Stimulated activated CD4-positive, alpha-beta T cell treated with anti-CD3 and anti-CD28 coated beads, TNF-alpha, amount 100 ng/mL, for 24 hours (primary cell): Measurements from ENCODE around the gene COL18A1.
"Not testable (repeated sequence)": the region's sequence is repeated elsewhere in the genome, so short reads cannot be mapped to it uniquely, and the experiment has no call there.

ENCODE experiments used
- DNase-seq, 3 experiments: peaks; one replicate each; pipeline ENCODE4 v3.0.0-alpha.2; 2020; ENCODE audit warnings: low read depth in 3 of 3

The COL18A1 gene

GRCh38 chr21:45441431-45442255, 36.7 kb downstream of the COL18A1 start:
- DNase-seq = no peak

- DNase-seq = no peak
Observed at GRCh38 chr21:45442276-45442675, 37.3 kb downstream of the COL18A1 start.

DNA sequence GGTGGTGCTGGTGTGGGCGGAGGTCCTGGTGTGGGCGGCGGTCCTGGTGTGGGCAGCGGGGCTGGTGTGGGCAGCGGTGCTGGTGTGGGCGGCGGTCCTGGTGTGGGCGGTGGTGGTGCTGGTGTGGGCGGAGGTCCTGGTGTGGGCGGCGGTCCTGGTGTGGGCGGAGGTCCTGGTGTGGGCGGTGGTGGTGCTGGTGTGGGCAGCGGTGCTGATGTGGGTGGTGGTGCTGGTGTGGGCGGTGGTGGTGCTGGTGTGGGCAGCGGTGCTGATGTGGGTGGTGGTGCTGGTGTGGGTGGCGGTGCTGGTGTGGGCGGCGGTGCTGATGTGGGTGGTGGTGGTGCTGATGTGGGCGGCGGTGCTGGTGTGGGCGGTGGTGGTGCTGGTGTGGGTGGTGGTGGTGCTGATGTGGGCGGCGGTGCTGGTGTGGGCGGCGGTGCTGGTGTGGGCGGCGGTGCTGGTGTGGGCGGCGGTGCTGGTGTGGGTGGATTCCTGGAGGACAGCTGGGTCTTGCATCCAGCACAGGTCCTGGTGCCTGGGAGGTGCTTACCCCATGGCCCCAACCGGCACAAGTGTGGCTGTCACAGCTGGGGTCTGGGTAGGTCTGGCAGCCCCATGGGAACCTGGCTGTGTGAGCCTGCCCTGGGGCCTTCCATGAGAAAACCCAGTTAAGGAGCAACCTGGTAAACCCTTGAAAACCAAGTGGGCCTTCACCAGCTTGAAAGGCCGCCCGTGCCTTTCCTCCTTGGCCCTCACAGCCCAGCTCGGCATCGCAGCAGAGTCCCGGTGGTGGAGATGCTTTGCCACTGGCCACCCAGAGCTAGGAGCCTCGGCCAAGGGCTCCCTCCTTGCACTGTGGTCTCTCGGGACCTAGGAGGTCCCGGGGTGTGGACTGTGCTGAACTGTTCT, 38.0 kb downstream of the COL18A1 start:
- DNase-seq = not testable (repeated sequence)

- no peak for DNase-seq
Observed at GRCh38 chr21:45443595-45444181, 38.7 kb downstream of the COL18A1 start.

DNA sequence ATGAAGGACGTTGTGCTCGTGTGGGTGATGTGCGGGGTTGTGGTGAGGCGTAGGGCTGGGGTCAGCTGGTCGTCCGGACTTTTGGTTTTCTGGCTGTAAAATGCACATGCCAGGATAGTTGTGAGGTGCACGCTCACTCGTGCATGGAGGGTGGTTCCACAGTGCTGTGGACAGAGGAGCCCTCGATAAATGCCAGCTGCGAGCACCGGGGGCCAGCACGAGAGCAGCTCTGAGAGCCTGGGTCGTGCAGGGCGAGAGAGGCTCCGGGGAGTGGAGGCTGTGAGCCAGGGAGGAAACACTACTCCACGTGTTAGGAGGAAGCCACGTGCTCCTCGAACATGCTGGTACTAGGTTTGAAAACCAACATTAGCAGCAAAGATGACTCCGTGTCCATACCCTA, 39.4 kb downstream of the COL18A1 start:
- no peak for DNase-seq

DNA sequence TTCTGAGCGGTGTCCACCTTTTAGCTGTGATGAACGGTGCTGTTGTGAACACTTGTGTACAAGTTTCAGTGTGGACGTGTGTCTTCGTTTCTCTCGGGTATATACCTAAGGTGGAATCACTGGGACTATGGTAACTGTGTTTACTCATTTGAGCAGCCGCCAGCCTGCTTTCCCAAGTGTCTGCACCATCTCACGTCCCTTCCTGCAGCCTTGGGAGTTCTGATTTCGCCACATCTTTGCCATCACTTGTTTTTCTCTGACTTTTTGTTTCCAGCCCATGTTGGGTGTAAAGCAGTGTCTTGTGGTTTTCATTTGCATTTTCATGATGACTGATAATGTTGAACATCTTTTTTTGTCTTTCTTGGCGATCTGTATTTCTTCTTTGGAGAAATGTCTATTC, 40.4 kb downstream of the COL18A1 start:
- DNase-seq = no peak

DNA sequence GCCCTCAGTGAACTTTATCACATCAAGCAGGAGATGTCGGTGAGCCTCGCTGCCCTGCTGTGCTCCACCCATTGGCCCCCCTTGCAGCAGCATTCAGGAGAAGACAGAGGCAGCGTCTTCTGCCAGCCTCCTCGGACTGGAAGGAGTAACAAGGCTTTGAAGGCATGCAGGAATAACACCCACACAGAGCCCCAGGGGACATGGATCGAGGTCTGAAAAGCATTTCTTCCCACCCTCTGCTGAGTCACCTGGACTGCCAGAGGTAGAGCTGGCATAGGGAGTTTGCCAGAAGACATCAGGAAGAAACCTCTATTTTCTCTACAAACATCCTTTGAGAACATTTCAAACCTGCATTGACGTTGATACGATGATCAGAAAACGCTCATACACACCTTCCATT, 42.9 kb downstream of the COL18A1 start:
- no peak for DNase-seq

DNA sequence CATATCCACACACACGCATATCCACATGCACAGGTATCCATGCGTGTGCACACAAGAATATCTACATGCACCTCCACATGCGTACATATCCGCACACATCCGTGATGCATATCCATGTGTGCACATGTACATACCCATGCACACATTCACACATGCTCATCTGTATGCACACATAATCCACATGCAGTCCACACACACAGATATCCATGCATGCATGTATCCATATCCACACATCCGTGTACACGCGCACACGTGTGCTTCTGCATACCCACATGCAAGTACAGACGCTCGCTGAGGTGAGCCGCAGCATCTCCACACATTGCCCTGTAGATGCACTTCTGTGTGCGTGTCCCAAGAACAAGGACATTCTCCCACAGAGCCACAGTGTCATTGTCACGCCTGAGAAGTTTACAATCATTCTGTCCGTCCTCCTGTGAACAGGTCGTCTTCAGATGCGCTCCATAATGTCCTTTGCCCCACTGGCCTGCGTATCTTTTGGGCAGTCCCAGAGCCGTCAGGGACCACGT, 43.4 kb downstream of the COL18A1 start:
- no peak for DNase-seq

- no peak for DNase-seq
Observed at GRCh38 chr21:45448810-45449657, 44.1 kb downstream of the COL18A1 start.

DNA sequence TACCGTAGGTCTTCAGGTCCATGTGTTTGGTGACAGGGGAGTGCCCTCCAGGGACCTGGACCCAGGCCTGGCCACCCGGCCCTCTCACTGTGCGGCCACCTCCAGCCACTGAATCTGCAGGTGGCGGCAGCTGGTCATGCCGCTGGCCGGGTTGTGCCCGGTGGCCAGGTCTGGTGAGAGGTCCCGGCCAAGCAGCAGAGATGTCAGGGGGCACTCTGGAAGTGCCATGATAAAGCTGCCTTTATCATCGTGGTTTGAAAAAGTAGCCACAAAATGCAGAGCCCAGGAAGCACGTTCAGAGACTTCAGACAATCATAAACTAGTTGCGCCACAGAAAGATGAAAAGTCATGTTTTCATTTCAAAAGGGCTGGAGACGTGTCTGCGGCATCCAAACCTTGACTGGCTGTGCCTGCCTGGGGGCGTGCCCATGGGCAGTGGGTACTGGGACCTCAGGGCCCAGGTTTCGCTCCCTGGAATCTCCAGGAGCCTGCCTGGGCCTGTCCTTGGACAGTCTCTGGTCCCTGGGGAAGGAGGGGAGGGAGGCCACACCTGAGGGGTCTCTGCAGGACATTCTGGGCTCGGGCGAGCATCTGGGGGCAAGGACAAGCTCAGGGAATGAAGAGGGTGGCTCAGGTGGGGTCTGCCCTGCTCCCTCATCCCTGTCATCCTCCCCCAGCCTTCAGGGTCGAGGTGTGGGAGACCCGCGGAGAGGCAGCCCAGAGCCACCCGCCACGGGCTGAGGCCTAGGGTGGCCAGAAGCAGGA, 44.9 kb downstream of the COL18A1 start:
- DNase-seq = no peak

- DNase-seq = no peak
Observed at GRCh38 chr21:45450423-45451090, 45.6 kb downstream of the COL18A1 start.

GRCh38 chr21:45451091-45451740, 46.3 kb downstream of the COL18A1 start:
- no peak for DNase-seq

DNA sequence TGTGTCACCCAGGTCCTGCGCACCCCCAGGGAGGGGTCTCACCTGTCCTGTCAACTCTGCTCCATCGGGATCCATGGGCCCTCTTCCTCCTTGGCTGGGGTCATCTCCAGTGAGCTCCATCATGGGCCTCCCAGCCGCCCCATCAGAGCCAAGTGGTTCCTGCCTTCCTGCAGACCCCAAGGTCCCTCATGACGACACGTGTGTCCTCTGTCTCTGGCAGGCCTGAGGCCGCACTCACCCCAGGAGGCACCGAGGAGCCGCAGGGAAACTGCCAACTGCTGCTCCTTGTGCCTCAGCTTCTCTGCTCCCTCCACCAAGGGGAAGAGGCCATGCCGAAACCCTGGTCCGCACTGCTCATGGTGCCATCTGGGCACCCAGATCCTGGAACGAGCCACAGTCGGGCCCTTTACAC, 46.8 kb downstream of the COL18A1 start:
- DNase-seq = no peak

GRCh38 chr21:45452696-45453307, 47.8 kb downstream of the COL18A1 start:
- DNase-seq = no peak

DNA sequence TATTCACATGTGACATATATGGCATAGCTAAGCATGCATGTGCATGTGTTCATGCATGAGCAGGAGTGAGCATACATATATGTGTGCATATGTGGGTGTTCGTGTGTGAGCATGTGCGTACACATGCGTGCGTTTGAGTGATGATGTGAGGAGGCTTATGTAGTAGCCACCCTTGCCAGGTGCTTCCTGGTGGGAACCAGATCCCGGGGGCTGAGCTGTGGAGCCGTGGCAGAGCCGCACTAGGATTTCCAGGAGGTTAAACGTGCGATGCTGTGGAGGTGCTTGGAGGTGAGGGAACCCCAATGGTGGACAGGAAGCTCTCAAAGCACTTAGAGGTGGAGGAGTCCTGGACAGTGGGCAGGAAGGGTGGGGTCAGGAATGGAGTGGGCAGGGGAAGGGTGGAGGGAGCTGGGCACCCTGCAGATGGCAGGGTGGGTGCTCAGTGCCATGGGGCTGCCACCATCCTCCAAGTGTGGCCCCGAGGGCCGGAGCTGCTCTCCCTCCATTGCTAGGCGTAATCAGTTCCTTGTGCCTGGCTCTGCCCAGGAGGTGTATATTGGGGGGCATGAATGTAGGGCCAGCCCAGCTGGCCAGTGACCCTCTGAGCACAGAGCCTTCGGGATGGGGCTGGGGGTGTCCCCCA, 48.5 kb downstream of the COL18A1 start:
- DNase-seq = no peak

DNA sequence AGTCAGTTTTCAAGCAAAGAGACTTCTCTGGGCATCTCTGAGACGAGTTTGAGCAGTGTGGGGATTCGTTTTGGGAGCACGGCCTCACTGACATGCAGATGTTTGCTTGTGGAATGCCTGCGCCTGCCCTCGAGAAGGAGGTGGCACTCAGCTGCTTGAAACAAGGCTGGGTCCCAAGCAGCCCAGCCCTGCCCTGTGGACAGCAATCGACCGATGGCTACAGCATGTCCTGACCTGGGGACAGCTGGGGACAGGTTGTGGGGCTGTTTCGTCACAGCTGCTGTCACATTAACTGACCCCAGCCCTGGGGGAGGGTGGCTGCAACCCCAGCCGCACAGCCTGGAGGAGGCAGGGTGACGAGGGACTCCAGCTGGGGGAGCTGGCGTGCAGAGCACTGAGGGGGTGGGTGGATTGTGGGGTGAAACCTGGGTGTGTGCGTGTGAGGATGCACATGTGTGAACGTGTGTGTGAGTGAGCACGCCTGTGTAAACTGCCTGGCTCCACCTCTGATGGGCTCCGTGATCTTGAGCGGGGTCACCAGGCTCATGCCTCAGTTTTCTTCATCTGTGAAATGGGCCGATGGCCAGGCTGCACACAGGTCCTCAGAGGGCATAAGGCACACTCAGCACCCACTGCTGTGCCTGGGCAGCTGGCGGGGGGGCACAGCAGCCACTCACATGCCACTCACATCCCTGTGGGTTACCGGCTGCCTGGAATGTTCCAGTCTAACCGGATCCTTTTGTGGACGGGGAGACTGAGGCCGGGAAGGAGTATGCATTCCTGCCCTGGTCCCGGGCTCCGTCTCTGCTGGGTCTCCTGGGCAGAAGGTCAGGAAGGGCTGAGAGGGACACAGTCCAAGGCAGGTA, 49.3 kb downstream of the COL18A1 start:
- DNase-seq = no peak

DNA sequence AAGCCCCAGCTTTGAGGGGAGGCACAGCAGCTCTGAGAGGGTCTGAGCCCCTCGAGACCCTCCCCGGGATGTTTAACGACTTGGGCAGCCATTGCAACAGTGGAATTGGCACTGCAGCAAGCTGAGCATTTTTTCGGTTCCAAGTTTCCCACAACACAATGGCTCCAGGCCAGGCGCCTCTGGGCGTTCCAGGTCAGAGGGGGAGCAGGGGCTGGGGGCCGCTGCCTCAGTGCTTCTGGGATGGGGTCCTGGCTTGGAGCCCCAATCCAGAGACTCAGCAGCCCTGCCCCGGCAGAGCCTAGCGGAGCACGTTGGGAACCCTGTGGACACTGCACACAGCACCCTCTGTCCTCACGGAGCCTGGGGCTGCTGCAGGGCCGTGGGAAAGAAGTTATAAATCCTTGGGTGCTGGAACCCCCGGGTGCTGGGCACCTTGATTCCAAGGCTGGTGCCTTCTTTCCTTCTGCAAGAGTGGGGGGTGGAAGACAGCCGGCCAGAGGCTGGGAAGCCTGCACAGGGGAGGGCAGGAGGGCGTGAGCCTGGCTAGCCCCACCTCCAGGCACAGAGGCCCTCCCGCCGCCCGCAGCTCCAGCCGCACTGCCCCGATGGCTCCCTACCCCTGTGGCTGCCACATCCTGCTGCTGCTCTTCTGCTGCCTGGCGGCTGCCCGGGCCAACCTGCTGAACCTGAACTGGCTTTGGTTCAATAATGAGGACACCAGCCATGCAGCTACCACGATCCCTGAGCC, 50.1 kb downstream of the COL18A1 start:
- DNase-seq = no peak
